Measurements from ENCODE around the gene TMEM171.

Gene TMEM171

DNA sequence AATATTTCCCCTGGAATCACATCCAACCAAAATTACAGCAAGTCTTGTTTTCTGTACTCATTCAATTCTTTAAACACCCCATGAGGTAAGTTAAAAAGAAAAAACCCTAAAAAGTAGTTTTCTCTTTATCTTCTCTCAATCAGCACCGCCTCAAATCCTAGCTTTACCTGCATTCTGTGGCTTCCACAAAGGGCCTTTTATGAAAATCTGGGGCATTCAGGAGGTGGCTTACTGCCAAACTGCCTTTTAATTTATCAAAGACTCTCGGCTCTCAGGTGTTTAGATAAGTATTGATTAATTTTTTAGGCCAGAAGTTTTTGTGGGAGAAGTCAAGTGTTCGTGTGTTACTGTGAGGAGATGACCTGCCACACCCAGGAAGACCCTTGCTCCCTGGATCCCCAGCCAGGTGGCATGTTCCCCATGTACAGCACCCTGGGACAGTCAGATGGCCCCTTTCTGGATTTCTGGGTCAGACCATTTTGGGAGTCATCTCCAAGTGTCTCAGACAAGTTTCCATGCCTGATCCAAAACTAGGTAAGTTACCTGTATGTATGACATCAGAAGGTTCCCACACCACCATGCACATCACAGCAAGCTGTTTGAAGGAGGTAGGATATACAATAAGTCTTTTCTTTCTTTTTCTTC lies 6.2 kb upstream of the TMEM171 start:
- TF ChIP-seq POLR2A (IDR thresholded peaks at IDR 0.05; ENCODE audit: low read depth, low read length): no peak
- FAIRE-seq (no peak), DNase-seq (ENCODE audit: insufficient read length, low spot score) (no peak)

- FAIRE-seq: peak; percentile 80
- TF ChIP-seq POLR2A (IDR thresholded peaks at IDR 0.05; ENCODE audit: low read depth, low read length): no peak
- DNase-seq (ENCODE audit: insufficient read length, low spot score): peak; percentile 71
Observed at GRCh38 chr5:73115399-73116051, 4.8 kb upstream of the TMEM171 start.

GRCh38 chr5:73116506-73116905 lies 3.9 kb upstream of the TMEM171 start:
- no peak for TF ChIP-seq POLR2A (IDR thresholded peaks at IDR 0.05; ENCODE audit: low read depth, low read length)
- DNase-seq (ENCODE audit: insufficient read length, low spot score) (no peak), FAIRE-seq (no peak)

DNA sequence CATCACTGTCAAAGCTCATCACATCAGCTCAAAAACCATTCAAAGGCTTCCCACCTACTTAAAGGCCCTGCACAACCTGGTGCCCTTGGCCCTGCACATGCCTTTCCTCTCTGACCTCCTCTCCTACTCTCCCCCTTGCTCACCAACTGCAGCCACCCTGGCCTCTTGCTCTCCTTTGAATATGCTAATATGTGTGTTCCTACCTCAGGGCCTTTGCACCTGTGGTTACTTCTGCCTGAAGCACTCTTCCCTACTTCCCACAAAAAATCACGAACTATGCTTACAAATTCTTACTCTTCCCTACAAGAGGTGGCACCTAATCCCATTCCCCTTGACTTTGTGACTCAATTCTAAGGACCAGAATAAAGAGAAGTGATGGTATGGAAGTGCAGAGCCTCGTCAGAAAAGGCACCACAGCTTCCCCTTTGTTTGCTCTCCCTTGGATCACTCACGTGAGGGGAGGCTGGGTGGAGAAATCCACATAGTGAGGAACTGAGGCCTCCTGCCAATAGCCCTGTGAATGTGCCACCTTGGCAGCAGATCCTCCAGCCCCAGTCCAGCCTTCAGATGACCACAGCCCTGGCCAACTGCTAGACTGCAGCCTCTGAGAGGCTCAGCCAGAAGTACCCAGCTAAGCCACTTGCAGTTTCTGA lies 3.2 kb upstream of the TMEM171 start:
- no peak for TF ChIP-seq POLR2A (IDR thresholded peaks at IDR 0.05; ENCODE audit: low read depth, low read length)
- DNase-seq (ENCODE audit: insufficient read length, low spot score) (no peak), FAIRE-seq (no peak)

DNA sequence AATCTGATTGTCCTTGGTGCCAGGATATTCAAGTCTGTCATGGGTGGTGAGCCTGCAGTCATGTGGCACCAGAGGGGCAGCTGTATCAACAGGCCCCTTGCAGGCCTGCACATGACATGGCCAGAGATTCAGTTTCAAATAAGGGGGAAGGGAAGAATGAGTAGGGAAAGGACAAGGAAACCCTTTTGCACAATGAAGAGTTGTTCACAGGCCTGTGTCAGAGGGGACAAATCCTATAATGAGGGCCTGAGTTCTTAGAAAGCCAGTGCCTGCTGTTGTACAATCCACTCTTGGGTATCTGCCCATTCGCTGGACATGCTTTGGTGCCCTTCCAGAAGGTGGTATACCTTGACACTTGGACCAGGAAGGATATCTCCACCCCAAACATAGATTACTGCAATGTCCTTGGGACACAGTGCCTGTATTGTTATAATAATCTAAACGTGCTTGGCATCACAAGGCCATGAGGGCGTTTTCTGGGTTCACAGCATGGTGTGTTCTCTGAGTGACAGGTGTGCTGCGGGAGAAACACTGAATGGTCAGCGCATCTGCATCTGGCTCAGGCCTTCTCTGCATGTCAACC lies 1.9 kb upstream of the TMEM171 start:
- no peak for TF ChIP-seq POLR2A (IDR thresholded peaks at IDR 0.05; ENCODE audit: low read depth, low read length)
- FAIRE-seq (no peak), DNase-seq (ENCODE audit: insufficient read length, low spot score) (no peak)

GRCh38 chr5:73119451-73120157 lies 771 bp upstream of the TMEM171 start:
- DNase-seq (ENCODE audit: insufficient read length, low spot score) (no peak), FAIRE-seq (no peak)
- TF ChIP-seq POLR2A (IDR thresholded peaks at IDR 0.05; ENCODE audit: low read depth, low read length): no peak

DNA sequence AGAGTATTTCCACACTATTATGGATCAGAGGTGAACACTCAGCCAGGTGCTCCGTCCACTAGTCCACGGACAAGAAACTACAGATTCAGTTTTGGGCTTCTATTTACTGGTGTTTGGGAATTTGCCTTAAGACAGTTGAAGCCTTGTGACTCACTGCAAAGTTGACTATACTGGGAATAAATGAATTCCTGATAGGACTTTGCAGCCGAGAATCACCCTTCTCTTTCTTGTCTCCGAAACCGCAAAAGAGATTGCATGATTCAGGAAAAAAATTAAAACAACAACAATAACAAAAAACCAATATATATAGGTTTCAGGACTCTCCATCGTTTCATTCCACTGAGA lies 716 bp downstream of the TMEM171 start:
- DNase-seq (ENCODE audit: insufficient read length, low spot score): peak; percentile 64
- no peak for FAIRE-seq

GRCh38 chr5:73122875-73123810 lies 2.8 kb downstream of the TMEM171 start:
- FAIRE-seq (no peak), DNase-seq (ENCODE audit: insufficient read length, low spot score) (no peak)
- TF ChIP-seq POLR2A (IDR thresholded peaks at IDR 0.05; ENCODE audit: low read depth, low read length): no peak

More for the DNA sequence above, 716 bp downstream of the TMEM171 start:
- TF ChIP-seq POLR2A (IDR thresholded peaks at IDR 0.05; ENCODE audit: low read depth, low read length): no peak

DNA sequence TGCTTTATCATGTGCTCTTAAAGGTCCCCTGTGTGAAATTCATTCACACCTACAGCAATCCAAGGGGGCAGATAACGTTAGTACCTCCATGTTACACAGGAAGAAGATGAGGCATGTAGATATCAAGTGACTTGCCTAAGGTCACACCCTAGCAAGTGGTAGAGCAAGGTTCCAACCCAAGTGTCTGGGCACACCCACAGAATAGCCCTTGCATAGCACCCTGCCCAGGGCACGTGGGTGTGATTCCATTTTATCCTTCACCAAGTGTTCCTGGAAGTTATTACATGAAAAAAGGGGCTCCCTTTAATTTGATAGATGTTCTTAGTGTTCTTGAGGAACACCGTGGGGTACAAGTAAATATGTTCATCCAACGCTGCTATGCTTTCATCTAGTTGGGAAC lies 4.9 kb downstream of the TMEM171 start:
- no peak for FAIRE-seq
- TF ChIP-seq POLR2A (IDR thresholded peaks at IDR 0.05; ENCODE audit: low read depth, low read length): no peak
- DNase-seq (ENCODE audit: insufficient read length, low spot score): no peak

GRCh38 chr5:73126381-73126780 lies 6.0 kb downstream of the TMEM171 start:
- TF ChIP-seq POLR2A (IDR thresholded peaks at IDR 0.05; ENCODE audit: low read depth, low read length): no peak
- no peak for DNase-seq (ENCODE audit: insufficient read length, low spot score)
- no peak for FAIRE-seq

- no peak for TF ChIP-seq POLR2A (IDR thresholded peaks at IDR 0.05; ENCODE audit: low read depth, low read length)
- FAIRE-seq (no peak), DNase-seq (ENCODE audit: insufficient read length, low spot score) (no peak)
Observed at GRCh38 chr5:73126957-73127356, 6.6 kb downstream of the TMEM171 start.

DNA sequence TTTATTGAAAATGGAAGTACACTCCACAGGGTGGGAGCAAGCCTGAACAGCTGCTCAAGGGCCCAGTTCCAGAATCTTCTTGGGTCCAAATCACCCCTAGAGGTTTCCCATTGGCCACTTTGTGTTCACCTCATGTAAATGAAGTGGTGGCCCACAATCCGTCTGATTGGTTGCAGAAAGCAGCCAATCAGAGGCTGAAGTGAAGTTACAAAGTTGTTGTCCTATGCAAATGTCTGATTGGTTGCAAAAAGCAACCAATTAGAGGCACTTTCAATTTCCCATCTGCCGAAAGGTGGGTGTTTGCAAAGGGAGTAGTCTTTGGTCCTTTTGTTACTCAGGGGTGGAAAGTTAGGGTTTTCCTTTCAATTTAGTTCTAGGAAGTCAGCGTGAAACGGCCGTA lies 8.8 kb downstream of the TMEM171 start:
- TF ChIP-seq POLR2A (IDR thresholded peaks at IDR 0.05; ENCODE audit: low read depth, low read length): no peak
- DNase-seq (ENCODE audit: insufficient read length, low spot score) (no peak), FAIRE-seq (no peak)

DNA sequence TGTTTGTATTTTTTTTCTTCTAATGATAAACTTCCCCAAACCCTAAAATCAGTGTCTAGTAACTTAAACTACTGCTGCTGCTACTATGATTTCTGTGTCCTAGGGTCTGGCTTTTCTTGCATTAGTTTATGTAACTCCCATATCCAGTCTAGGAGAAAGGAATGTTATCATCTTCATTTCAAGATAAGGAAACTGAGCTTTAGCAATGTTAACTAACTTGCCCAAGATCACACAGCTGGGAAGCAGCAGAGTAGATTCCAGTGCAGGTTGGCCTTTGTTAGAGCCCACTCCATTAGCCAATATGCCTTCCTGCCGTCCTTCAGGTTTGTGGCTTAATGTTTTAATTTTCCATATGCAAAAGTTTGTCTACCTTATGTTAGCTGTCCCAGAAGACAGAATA lies 10.4 kb downstream of the TMEM171 start:
- DNase-seq (ENCODE audit: insufficient read length, low spot score): no peak
- FAIRE-seq: no peak
- TF ChIP-seq POLR2A (IDR thresholded peaks at IDR 0.05; ENCODE audit: low read depth, low read length): no peak
